Hepatocyte (in vitro differentiated cells): ENCODE results near the gene CRYBA4. TPM values are rescaled to one million over a fixed set of nuclear protein-coding genes. Genes with fewer than 3 reads are reported as not detected.

Experiments
- DNase-seq: peaks from one replicate; pipeline ENCODE4 v3.0.0-alpha.2; 2016; ENCODE audit warnings: low spot score
- H2AFZ ChIP-seq: fragments of 200-600 bp; sonication (generic); 2 replicates; pipeline ENCODE4 v1.6.0; 2016; ENCODE audit warnings: antibody characterized with exemption, mild to moderate bottlenecking
- H3K27ac ChIP-seq: fragments of 200-600 bp; sonication (generic); 2 replicates; pipeline ENCODE4 v1.5.1; 2016; ENCODE audit warnings: mild to moderate bottlenecking
- H3K27me3 ChIP-seq: fragments of 200-600 bp; sonication (generic); 2 replicates; pipeline ENCODE4 v1.6.1; 2016
- H3K36me3 ChIP-seq: fragments of 200-600 bp; sonication (generic); replicated peaks from 2 replicates; pipeline ENCODE4 v1.5.1; 2016; ENCODE audit warnings: low read depth; ENCODE audit not compliant: insufficient read depth
- H3K4me1 ChIP-seq: fragments of 200-600 bp; sonication (generic); 2 replicates; pipeline ENCODE4 v1.5.1; 2016; ENCODE audit warnings: mild to moderate bottlenecking, moderate library complexity; ENCODE audit not compliant: insufficient read depth
- H3K4me2 ChIP-seq: fragments of 200-600 bp; sonication (generic); 2 replicates; pipeline ENCODE4 v1.6.0; 2016
- H3K4me3 ChIP-seq: fragments of 200-600 bp; sonication (generic); 2 replicates; pipeline ENCODE4 v1.5.1; 2016; ENCODE audit warnings: mild to moderate bottlenecking
- H3K79me2 ChIP-seq: fragments of 200-600 bp; sonication (generic); 2 replicates; pipeline ENCODE4 v1.6.0; 2017; ENCODE audit warnings: mild to moderate bottlenecking
- H3K9me2 ChIP-seq: fragments of 200-600 bp; sonication (generic); replicated peaks from 2 replicates; pipeline ENCODE4 v1.6.0; 2017; ENCODE audit warnings: mild to moderate bottlenecking; ENCODE audit not compliant: insufficient read depth
- H3K9me3 ChIP-seq: fragments of 200-600 bp; sonication (generic); 2 replicates; pipeline ENCODE4 v1.5.1; 2016; ENCODE audit warnings: low read depth, mild to moderate bottlenecking
- H4K20me1 ChIP-seq: fragments of 200-600 bp; sonication (generic); 2 replicates; pipeline ENCODE4 v1.6.0; 2016; ENCODE audit warnings: mild to moderate bottlenecking; ENCODE audit not compliant: insufficient read depth, poor library complexity, severe bottlenecking
- CTCF ChIP-seq: fragments of 200-600 bp; sonication (generic); IDR thresholded peaks from 2 replicates; pipeline ENCODE4 v1.5.1; 2016; ENCODE audit warnings: antibody characterized with exemption, mild to moderate bottlenecking; ENCODE audit not compliant: poor library complexity
- EZH2 ChIP-seq: fragments of 200-600 bp; sonication (generic); IDR thresholded peaks from 2 replicates; pipeline ENCODE4 v1.6.1; 2016; ENCODE audit warnings: antibody characterized with exemption, mild to moderate bottlenecking, borderline replicate concordance
- EZH2phosphoT487 ChIP-seq: fragments of 200-600 bp; sonication (generic); IDR thresholded peaks from one replicate; pipeline ENCODE4 v1.6.1; 2018; ENCODE audit warnings: antibody characterized with exemption, mild to moderate bottlenecking, low read depth, moderate library complexity; ENCODE audit not compliant: unreplicated experiment, severe bottlenecking
- WGBS: methylation state at CpG from one replicate; pipeline ENCODE4 v1.1.6; 2016; ENCODE audit warnings: low lambda C conversion rate; ENCODE audit errors: missing lambda C conversion rate; 5-methylcytosine and 5-hydroxymethylcytosine counted together
- polyA plus RNA-seq: library from polyadenylated mRNA; unstranded; fragments of >200 nt; fragmentation: Nextera tagmentation; extraction: Ambion mirVana; gene quantifications from 2 replicates; pipeline ENCODE4 v1.2.1, GENCODE V29; 2016
- total RNA-seq: library from RNA; depleted of rRNA; stranded (reverse); fragments of >200 nt; gene quantifications from 2 replicates; pipeline ENCODE4 v1.2.3, GENCODE V29; 2014

Gene CRYBA4
- total and polyA plus RNA-seq, 2 experiments from 2014 or later: not detected

- DNase-seq: peak; percentile 62
- Histone ChIP-seq H4K20me1 (no peaks in the 10 kb centered on the region), H3K79me2 (peaks cover 37% of the 10 kb centered on the region)
Observed at GRCh38 chr22:26585104-26585790, 36.5 kb upstream of the CRYBA4 start.

DNA sequence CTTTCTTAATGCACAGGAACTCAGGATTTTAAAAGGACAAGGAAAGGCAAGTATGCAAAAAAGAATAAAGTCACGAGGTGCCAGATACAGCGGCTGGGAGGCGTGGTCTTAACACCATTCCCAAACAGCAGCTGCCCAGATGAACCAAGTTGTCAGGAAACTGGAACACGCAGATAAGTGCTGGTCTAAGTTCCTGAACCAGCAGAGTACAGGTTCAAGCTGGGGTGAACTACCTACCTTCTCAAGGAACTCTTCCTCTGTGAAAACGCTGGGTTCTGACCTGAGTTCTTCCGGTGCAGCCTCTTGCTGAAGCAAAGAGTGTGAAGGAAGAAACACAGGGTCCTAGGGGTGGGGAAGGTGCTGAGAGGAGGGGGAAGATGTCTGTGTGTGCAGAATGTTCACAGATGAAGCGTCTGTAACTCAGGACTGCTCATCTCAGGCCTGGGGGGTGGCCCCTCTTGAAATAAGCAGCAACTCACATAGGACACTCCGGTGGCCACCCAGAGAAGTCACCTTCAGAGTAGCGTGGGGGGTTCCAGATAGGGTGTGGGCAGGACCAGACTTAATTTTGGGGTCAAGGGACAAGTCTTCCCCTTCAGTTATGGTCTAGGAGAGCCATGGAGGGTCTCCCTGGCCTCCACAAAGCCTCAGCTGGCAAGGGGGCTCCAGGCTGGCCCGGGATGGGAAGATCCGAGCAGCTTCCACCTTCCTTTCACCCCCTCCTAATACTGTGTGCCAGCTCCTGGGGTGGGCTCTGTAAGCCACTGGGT, 35.0 kb upstream of the CRYBA4 start:
- TF ChIP-seq EZH2 (no peak), CTCF (no peak), EZH2phosphoT487 (no peak)

More at GRCh38 chr22:26585104-26585790, 36.5 kb upstream of the CRYBA4 start:
- H3K36me3 ChIP-seq: no peaks in the 10 kb centered on the region
- H3K27ac ChIP-seq: no peak overlapping the region
- H3K4me1 ChIP-seq: peaks cover 5% of the 10 kb centered on the region
- TF ChIP-seq EZH2phosphoT487 (no peak), EZH2 (no peak), CTCF (no peak)
- H3K27me3 ChIP-seq: no peaks in the 10 kb centered on the region
- no peaks in the 10 kb centered on the region for H3K9me3 ChIP-seq
- WGBS: 69% methylated on average over 11 of the region's 11 CpGs
- H2AFZ ChIP-seq: no peak overlapping the region
- no peak overlapping the region for H3K4me3 ChIP-seq
- H3K9me2 ChIP-seq: no peaks in the 10 kb centered on the region
- H3K4me2 ChIP-seq: peak overlapping the region; percentile 0

DNA sequence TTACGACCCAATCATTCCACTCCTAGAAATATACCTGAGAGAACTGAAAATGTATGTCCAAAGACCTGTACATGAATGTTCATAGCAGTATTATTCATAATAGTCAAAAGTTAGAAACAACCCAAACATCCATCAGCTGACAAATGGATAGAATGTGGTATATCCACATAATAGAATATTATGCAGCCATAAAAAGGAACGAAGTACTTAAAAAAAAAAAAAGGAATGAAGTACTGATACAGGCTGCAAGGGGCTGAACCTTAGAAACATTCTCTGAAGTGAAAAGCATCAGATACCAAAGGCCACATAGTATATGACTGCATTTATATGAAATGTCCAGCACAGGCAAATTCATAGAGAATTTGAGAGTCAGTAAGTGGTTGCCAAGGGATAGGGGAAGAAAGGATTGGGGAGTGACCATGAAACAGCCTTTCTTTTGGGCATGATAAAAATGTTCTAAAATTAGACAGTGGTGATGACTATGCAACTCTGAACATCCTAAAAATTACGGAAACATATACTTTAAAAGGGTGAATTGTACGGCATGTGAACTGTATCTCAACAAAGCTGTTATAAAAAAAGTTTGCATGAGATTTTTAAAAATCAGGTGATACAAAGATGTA, 33.7 kb upstream of the CRYBA4 start:
- H3K4me1 ChIP-seq: peaks cover 5% of the 10 kb centered on the region
- 97% methylated on average over 4 of the region's 4 CpGs for WGBS
- H3K79me2 ChIP-seq: peaks cover 25% of the 10 kb centered on the region

More for the DNA sequence above, 35.0 kb upstream of the CRYBA4 start:
- no peaks in the 10 kb centered on the region for H3K36me3 ChIP-seq
- no peak overlapping the region for H3K4me2 ChIP-seq
- H2AFZ ChIP-seq: no peak overlapping the region
- H4K20me1 ChIP-seq: no peaks in the 10 kb centered on the region
- DNase-seq: no peak
- H3K79me2 ChIP-seq: peaks cover 29% of the 10 kb centered on the region
- H3K9me2 ChIP-seq: no peaks in the 10 kb centered on the region
- 85% methylated on average over 11 of the region's 11 CpGs for WGBS
- H3K27ac ChIP-seq: no peak overlapping the region
- H3K9me3 ChIP-seq: no peaks in the 10 kb centered on the region
- no peaks in the 10 kb centered on the region for H3K27me3 ChIP-seq
- H3K4me1 ChIP-seq: peaks cover 5% of the 10 kb centered on the region
- no peak overlapping the region for H3K4me3 ChIP-seq

More for the DNA sequence above, 33.7 kb upstream of the CRYBA4 start:
- Histone ChIP-seq H3K4me3 (no peak overlapping the region), H4K20me1 (no peaks in the 10 kb centered on the region), H3K27me3 (no peaks in the 10 kb centered on the region), H3K9me2 (no peaks in the 10 kb centered on the region), H3K9me3 (no peaks in the 10 kb centered on the region), H3K27ac (no peak overlapping the region), H3K4me2 (no peak overlapping the region), H3K36me3 (no peaks in the 10 kb centered on the region), H2AFZ (no peak overlapping the region)
- no peak for DNase-seq
- TF ChIP-seq EZH2 (no peak), CTCF (no peak), EZH2phosphoT487 (no peak)
